Raji (cell line): ENCODE results near the gene PSMB7.

ENCODE experiments used
- POLR2A ChIP-seq: IDR thresholded peaks from 2 replicates; pipeline ENCODE4 v1.6.1; 2011; ENCODE audit warnings: low read depth, low read length, control low read depth; ENCODE audit not compliant: insufficient read depth

PSMB7 gene

DNA sequence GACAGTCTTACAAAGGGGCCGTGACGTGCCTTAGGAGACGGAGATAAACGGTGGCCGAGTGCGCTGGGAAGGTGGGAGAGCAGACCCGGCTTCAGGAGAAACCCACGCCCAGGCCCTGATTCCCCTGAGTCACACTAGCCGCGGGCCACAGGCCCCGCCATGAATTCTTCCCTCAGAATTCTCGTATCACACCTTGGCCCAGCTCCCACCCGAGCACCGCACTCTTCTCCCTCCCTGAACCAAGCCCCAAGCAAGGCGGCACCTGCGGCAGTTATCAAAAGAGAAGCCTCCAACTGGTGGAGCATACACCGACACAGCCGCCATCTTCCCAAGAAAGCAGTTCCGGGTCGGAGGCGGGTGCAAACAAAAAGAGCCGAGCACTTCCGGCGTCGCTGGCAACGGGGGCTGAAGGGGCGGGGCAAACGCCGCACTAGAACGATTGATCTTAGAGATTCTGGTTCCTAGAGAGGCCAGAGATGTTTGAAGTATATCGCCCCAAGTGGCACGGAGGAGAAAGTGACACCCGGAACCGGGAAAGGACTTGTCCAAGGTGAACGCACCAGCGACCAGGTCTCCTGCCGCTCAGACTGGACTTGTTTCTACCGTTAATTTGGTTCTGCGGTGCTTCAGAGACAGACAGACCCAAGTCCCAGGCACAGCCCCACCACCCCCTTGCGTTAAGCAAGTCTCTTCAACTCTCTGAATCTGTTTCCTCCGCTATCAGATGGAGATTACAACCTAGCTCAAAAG, at the start of gene PSMB7:
PSMB7 (minus strand) TSS at position 341 of the 750 bp plus-strand sequence; CDS start at position 324, 17 bp downstream.
- TF ChIP-seq POLR2A, result peak; percentile 76

GRCh38 chr9:124462739-124463138, 47.5 kb upstream of the PSMB7 start:
- no peak for TF ChIP-seq POLR2A

GRCh38 chr9:124458441-124458840, 43.2 kb upstream of the PSMB7 start:
- no peak for TF ChIP-seq POLR2A

DNA sequence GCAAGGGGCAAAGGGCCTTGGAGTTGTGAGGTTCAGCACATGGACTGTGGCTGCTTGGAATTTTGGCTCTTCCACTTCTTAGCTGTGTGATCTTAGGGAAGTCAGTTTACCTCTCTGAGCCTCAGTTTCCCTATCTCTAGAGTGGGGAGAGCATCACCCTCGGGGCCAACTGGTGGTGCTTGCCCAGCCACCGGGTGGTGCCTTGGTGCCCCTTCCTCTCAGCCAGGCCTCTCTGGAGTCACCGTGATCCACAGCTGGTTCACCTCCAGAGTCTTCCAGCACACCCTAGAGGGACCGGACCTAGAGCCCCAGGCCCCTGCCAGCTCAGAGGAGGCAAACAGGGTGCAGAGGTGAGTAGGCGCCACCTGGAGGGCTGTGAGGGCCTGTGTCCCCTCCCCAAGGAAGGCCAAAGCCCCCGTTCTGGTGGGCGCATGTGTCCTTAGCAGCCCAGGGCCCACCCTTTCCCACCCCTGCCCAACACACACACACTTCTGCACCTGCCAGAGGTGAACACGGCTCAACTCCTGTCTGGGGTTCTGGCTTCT, 42.7 kb upstream of the PSMB7 start:
- no peak for TF ChIP-seq POLR2A

- TF ChIP-seq POLR2A, result no peak
These were observed 42.0 kb upstream of the PSMB7 start for GRCh38 chr9:124457079-124457886.

- TF ChIP-seq POLR2A, result no peak
These were observed 41.3 kb upstream of the PSMB7 start for GRCh38 chr9:124456341-124457078.

DNA sequence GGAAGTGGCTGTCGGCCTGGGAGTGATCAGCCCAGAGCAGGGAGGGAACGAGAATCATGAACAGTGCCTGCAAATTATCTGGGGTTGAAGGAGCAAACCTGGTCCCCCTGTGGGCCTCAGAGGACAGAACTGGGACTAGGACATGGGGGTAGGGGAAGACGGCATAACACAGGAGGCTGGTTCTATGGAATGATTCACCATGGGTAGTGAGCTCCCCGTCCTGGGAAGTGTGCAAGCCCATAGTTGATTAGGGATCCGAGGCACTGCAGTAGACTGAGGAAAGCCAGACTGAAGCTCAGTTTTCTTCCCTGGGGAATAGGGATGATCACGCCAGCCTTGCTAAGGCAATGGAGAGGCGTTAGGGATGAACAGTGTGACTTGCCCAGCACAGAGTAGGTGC, 40.6 kb upstream of the PSMB7 start:
- no peak for TF ChIP-seq POLR2A

GRCh38 chr9:124454791-124455443, 39.7 kb upstream of the PSMB7 start:
- no peak for TF ChIP-seq POLR2A

DNA sequence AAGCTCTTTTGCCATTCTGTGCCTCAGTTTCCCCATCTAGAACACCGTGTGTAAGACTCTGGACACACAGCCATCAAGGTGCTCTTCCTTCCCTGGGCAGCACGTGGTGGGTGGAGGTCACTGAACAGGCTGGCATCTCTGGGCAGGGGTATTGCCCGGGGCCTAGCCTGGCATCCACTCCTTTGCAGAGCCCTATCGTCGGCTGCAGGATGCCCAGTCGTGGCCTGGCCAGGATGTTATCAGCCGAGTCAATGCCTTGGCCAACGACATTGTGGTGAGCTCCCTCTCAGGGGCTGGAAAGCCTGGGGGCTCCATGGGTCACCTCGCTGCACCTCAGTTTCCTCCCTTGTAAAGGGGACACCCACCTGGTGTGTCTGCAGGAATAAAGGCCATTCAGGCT, 39.1 kb upstream of the PSMB7 start:
- TF ChIP-seq POLR2A, result no peak

DNA sequence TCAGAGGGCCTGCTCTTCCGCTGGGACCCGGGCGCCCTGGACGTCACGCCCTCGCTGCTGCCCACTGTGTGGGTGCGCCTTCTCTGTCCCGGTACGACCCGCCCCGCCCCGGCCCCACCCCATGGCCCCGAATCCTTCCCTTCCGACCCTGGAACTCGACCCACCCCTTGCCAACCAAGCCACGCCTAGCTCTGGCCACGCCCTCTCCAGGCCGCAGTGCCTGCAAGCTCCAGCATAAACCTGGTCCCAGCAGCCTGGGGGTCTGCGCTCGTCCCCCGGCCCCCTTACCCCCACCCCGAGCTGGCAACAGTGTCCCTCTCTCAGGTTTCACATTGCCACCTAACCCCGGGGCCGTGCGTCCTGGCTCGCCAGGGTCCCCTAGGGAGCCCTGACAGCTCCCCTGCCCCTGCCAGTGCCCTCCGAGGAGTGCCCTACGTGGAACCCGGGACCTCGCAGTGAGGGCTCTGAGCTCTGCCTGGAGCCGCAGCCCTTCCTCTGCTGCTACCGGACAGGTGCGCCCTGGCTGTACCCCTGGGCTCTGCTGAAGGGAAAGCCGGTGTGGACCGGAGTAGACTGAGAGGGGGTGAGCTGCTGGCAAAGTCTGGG, 38.4 kb upstream of the PSMB7 start:
- TF ChIP-seq POLR2A, result no peak

GRCh38 chr9:124452841-124453585, 37.8 kb upstream of the PSMB7 start:
- no peak for TF ChIP-seq POLR2A

- no peak for TF ChIP-seq POLR2A
These were observed 37.1 kb upstream of the PSMB7 start for GRCh38 chr9:124452326-124452725.

- TF ChIP-seq POLR2A, result no peak
These were observed 35.9 kb upstream of the PSMB7 start for GRCh38 chr9:124450931-124451661.
